ENCODE results near the gene INHA. TPM values are rescaled to one million over a fixed set of nuclear protein-coding genes. Genes with fewer than 3 reads are reported as not detected.

The INHA gene
- total RNA-seq, 1 experiment from 2014 or later, result 0.31 TPM

DNA sequence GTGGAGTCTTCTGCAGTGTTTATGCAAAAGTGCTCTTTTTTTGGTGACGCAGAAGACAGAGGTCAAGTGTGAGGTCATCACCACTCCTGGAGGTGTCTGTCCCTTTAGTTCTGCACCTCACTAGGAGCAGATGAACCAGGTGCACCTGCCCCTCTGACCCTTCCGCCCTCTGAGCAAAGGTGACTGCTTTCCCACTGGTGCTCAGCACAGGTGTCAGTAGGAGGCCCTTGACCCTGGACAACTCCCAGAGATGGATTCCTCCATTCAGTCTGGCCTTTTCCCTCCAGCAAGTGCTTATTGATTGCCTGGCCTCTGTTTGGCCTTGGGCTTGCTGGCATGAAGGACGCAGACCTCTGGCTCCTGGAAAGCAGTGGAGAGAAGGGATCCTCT, 46.6 kb downstream of the INHA start:
- no peak overlapping the region for H2BK120ac ChIP-seq (ENCODE audit: low read depth, low read length, poor library complexity, severe bottlenecking)
- no peak overlapping the region for H3T11ph ChIP-seq (ENCODE audit: low read length)
- no peaks in the 10 kb centered on the region for H4K20me1 ChIP-seq (ENCODE audit: control insufficient read depth, insufficient read depth, insufficient read length)
- H3K27ac ChIP-seq (ENCODE audit: insufficient read length, low read depth, low read length), result no peak overlapping the region
- TF ChIP-seq CTCF (conservative IDR thresholded peaks at IDR 0.05), result no peak
- H3K9ac ChIP-seq (ENCODE audit: extremely low read depth, insufficient read length, low read length), result no peak overlapping the region
- Mint-ChIP-seq H3K9me3 (no peaks in the 10 kb centered on the region), H3K4me3 (no peak overlapping the region), H3K36me3 (ENCODE audit: insufficient read depth in 1 of 3, low read depth in 3 of 3) (peaks cover 0 to 12% (median 7%) of the 10 kb centered on the region in 3 experiments; a peak in 4 of 7 replicates), H3K4me1 (peaks cover 0 to 4% of the 10 kb centered on the region in 2 experiments; a peak in 3 of 4 replicates), H3K27me3 (ENCODE audit: low read depth) (no peaks in the 10 kb centered on the region; the same call in 1 of the 2 replicates), H3K27ac (no peak overlapping the region; a peak in 1 of 7 replicates)
- no peak overlapping the region for H3K14ac ChIP-seq (ENCODE audit: insufficient read depth, low read length)
- H3K4me1 ChIP-seq (ENCODE audit: insufficient read depth, low read length), result no peaks in the 10 kb centered on the region
- H2BK20ac ChIP-seq (ENCODE audit: low read depth, low read length, poor library complexity, severe bottlenecking), result no peak overlapping the region
- no peaks in the 10 kb centered on the region for H3K23me2 ChIP-seq (ENCODE audit: insufficient read length, low read depth, low read length, poor library complexity, severe bottlenecking)
- H3K56ac ChIP-seq (ENCODE audit: insufficient read length, low read depth, low read length), result no peak overlapping the region
- no peak overlapping the region for H2AFZ ChIP-seq (ENCODE audit: low read length)
- H3K9me3 ChIP-seq (ENCODE audit: control insufficient read depth, low read depth, low read length), result no peaks in the 10 kb centered on the region
- H2AK5ac ChIP-seq (ENCODE audit: insufficient read length, low read length), result no peak overlapping the region
- no peaks in the 10 kb centered on the region for H3K79me2 ChIP-seq (ENCODE audit: insufficient read depth, low read length)
- no peaks in the 10 kb centered on the region for H3K79me1 ChIP-seq (ENCODE audit: insufficient read depth, low read depth, low read length, poor library complexity, severe bottlenecking)
- no peaks in the 10 kb centered on the region for H3K27me3 ChIP-seq (ENCODE audit: insufficient read depth, low read length)
- H4K91ac ChIP-seq (ENCODE audit: insufficient read length, low read depth, low read length), result no peak overlapping the region
- H3K4ac ChIP-seq (ENCODE audit: low read depth, low read length), result no peak overlapping the region
- WGBS (ENCODE audit: extremely low coverage, insufficient read length, low lambda C conversion rate), result no CpG with 5 or more reads among the region's 3 CpGs
- H4K5ac ChIP-seq (ENCODE audit: insufficient read length, low read depth, low read length), result no peak overlapping the region
- no peak overlapping the region for H4K8ac ChIP-seq (replicated peaks; ENCODE audit: insufficient read length, low read depth, low read length)
- no peak overlapping the region for H2BK12ac ChIP-seq (ENCODE audit: insufficient read length, low read depth, low read length)
- H2BK5ac ChIP-seq (ENCODE audit: insufficient read length, low read length), result no peak overlapping the region
- H2BK15ac ChIP-seq (ENCODE audit: low read depth, low read length), result no peak overlapping the region
- H3K18ac ChIP-seq (ENCODE audit: insufficient read length, low read depth, low read length), result no peak overlapping the region
- no peak overlapping the region for H3K4me2 ChIP-seq (ENCODE audit: insufficient read depth, insufficient read length, low read length)
- no peak overlapping the region for H3K23ac ChIP-seq (ENCODE audit: insufficient read length, low read depth, low read length)
- DNase-seq, result no peak
